GM19324 (cell line): ENCODE measurements around the gene DOCK9.

ENCODE experiments used
- ATAC-seq: cut with Tn5 transposase; IDR thresholded peaks from one replicate; pipeline ENCODE4 v1.9.1; 2021; ENCODE audit warnings: mild to moderate bottlenecking, moderate library complexity; ENCODE audit not compliant: unreplicated experiment, low FRiP score

DOCK9 gene

DNA sequence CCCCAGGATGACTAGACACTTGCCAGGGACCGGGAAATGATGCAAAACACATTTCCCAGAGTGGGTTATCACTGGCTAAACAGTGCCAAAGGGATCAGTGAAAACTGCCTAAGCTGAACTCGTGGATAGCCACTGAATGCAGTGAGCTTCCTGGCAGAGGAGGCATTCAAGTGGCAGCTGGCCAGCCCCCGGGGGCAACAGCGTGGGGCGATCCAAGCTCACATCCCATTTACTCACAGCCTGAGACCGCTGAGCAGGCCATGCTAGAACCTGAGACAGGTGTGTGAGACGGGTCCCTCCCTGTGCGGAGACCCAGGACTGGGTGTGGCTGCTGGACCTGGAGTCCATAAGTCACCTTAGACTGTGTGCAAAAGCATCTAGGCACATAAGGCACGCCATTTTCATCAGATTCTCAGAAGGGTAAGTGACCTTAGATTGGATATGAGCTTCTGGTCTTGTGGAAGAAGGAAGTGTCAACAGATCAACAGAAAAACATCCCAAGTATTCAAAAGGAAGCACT lies 173.5 kb downstream of the DOCK9 start:
- ATAC-seq: no peak

DNA sequence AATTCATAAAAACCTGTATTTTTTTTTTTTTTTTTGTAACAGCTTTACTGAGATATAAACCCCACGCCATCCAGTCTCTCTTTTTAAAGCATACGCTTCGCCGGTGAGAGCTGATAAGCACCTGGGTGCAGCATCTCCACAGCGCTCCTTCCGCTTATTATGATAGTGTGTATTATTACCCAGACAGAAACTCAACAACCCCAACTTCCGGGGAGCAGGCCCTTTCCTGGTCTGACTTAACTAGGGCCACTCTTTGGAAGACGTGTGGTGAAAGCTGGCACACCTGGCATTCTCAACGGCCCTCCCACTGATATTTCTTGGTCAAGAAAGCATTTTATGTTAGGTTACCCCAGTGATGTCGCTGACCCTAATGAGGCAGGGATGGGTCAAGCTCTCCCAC lies 173.9 kb downstream of the DOCK9 start:
- ATAC-seq: no peak

DNA sequence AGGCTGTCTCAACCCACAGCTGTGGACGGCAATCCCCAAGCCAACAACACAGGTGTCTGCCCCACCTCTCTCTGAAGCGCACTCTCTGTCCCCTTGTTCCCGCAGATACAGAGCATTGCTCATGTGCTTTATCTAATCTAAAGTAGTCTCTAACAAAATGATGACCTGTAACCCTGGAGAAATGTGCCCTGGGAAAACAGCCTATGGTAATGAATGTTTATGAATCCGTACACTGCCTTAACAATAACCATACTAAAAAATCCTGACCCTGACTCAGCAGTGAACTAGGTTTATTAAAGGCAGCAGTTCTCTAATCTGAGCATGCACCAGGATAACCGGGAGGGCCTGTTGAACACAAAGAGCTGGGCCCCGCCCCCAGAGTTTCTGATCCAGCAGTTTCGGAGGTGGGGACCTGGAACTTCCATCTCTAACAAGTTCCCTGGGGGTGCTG lies 174.7 kb downstream of the DOCK9 start:
- ATAC-seq: no peak

DNA sequence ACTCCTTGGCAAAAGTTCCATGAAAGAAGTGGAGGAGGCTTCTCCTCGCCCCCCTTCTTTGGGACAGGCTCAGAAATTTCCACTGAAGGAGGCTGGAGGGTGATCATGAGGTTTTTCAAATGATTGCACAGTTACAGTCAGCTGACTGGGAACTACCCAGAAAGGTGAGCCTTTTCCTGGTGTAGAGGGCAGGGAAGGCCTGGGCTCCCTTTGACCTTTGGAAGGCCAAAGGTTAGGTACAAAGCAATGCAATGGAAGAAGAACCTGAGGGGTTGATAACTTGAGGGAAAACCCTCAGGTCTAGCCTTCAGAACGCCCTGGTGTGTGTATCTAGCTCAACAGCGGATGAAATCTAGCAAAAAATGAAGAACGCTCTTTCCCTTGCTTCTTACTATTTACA lies 175.3 kb downstream of the DOCK9 start:
- no peak for ATAC-seq

DNA sequence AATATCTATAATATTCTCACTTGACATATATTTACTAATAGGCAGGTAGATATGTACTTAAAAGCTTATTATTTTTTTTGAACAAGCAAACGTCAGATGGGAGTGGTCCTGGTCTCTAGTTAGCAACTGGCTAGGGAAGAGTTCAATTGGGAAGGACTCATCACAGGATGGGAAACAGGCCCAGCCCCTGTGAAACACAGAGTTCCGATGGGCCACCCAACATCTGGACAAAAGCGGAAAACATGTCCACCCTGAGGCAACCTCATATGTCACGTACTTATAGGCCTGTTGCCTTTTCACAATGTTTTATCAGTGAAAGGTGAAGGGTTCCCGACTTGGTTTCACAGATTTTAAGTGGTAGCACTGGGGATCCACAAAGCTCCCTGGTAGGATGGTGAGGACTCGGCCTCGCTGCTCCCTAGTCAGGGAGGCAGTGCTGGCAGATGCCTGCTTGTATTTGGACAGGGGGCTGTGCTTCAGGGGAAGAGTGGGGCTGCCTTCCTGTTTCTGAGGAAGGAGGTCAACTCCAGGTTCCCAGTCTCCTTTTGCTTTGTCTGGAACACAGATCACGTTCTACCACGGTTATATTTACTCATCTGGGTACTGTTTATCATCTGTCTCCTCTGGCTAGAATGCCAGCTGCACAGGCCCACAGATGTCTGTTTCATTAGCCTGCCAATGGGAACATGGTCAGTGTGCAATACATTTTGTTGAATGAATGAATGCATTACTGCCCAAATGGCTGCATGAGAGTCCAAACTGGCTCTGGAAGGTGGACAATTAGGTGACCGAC lies 176.0 kb downstream of the DOCK9 start:
- ATAC-seq: no peak

DNA sequence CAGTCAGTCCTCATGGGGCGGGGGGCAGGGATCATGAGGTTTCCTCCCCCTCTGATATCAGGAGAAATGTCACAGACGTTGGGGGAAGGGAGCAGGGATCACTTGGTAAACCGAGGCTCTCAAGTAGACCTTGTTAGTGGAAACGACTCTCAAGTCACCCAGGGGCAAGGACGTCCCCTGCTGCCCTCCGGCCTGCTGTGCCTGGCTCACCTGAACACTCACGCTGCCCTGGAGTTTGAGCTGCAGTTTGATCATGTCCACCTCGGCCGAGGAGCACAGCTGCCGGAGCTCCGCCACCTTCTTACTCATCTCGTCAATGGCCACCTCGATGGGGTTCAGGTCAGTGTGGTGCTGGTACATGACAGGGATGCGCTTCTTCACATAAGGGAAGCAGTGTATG lies 177.8 kb downstream of the DOCK9 start:
- ATAC-seq: no peak

DNA sequence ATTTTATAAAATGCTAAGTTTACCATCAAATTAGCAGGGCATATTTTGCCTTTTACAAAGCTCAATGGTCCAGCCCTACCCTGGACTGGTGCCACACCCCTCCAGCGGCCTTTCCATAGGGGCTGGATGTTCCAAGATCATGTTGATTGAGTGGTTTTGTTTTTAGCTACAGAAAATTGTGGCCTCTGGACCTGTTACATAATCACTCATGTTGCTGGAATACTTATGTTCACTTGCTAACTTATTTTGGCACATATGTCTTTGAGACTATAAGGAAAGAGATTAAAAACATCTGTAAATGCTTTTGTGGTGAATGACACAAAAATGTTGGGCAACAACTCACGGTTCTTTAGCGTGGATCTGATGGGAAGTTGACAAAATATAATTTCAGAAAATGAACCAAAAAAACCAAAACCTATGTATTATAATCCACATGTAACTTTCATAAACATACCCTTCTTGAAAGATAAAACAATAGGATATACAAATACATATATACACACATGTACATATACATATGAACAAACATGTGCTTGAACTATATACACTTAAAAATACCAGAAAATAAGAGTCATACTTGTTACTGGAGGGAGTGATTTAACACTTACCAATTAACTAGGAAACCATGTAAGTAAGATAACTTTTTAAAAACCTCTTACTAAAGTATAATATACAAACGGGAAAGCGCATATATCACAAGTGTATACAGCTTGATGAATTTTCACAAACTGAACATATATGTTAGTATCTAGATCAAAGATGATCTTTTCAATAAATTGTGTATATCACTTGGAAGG lies 178.8 kb downstream of the DOCK9 start:
- ATAC-seq: no peak

DNA sequence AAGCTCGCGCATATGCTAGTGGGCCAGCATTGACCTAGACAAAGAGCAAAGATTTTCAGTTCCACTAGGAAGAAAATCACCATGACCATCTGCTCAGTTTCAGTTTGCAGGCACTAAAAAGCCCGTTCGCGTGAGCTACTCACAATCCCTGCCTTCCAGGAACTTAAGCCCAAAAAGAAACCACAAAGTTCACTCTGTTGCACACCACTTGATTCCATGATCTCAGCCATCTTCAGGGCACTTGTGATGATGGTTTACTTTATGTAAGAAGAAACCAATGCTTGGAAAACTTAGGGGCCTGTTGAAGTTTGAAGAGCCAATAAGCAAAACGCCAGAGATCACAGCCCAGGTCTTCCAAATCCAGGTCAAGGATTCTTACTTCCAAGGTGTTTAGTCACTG lies 180.4 kb downstream of the DOCK9 start:
- no peak for ATAC-seq

DNA sequence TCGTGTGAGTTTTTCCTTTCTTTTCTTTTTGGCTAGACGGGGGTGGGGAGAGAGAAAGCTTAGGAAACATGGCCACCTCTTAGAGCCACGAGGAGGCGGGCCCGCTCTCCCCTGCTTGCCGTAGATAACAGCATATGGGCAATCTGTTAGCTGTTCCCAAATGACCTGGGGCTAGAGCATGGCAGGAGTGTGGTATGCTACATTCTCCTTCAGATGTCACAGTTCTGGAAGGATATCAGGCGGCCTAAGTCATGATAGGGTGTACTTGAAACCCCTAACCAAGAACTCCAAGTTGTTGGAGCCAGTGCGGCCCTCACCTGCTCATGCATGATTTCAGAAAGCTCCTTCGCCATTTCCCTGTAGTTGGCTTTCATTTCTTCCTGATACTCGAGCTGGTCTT lies 181.1 kb downstream of the DOCK9 start:
- ATAC-seq: no peak

DNA sequence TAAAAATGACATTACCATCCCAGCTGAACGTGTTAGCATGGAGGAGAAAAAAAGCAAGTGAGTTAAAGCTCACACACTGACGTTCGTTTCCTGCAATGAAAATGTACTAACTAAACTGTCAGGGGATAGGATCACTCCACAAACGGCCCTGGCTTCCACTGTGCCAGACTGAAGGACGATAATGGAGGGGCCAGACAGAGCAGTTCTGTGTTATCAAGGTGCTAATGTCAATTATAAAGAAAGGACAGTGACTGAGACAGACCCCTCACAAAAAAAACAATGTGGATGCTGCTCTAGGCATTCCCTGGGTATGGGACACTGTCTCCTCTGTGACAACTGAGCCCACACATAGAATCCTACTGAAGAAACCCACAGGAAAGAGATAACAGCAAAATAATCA lies 181.7 kb downstream of the DOCK9 start:
- ATAC-seq: no peak

DNA sequence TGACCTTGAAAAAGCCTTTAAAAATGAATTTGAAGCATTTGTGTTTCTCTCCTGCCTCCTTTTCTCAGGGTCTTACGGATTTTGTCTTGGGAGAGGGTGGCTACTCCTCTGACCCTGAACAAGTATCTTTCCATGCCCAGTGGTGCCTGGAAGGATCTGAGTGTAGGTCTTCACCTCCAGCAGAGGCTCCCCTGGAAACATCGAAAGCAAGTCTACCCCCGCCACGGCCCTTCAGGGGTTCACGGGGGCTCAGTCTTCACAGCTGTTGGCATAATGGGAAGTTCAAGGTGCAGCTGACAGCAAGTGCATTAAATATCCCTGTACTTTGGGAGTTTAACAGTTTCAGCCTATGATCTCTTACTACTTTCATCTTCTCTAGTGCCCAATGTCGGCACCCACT lies 182.6 kb downstream of the DOCK9 start:
- no peak for ATAC-seq

DNA sequence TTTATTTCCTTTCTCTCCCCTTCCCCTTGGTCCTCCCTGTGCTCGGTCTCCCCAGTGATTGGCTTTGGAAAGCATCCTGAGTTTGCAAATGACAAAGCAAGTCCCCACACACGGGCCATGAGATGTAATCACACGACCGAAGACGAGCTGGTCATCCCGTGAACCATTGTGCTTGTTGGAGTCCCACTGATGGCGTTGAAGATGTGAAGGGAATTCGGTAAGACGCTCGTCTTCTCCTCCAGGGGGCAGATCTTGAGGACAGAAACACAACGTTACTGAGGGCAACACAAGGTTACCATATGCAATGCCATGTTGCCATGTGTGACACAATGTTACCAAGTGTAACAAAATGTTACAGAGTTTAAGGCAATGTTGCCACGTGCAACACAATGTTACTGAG lies 183.4 kb downstream of the DOCK9 start:
- no peak for ATAC-seq

DNA sequence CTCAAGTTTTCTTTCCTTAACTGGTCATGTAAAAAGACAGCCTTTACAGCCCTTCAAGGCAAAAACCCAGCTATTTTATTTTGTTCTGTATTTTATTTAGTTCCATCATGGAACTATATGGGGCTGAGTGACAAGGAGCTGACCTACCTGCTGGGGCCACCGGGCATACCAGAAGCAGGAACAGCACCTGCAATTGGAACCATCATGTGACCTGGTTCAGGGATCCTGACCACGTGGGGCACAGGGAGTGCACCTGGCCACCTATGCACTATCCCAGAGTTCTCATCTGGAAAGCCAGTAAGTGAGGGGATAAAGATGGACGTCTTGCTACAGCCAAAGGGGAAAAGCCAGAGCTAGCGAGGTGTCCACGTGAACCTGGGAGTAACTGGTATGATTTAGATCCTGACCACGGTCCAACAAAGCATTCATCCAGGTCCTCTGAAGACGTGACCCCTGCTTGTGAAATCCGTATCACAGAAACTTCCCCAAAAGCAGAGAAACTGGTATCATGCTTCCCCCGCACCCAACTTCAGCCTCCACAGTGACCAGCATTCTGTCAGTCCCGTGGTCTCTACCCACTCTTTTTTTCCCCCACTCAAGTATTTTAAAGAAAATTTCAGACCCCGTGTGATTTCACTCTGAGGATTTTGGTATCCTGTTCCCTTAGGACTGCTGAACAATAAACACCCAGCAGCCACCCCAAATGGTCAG lies 184.9 kb downstream of the DOCK9 start:
- ATAC-seq: no peak

DNA sequence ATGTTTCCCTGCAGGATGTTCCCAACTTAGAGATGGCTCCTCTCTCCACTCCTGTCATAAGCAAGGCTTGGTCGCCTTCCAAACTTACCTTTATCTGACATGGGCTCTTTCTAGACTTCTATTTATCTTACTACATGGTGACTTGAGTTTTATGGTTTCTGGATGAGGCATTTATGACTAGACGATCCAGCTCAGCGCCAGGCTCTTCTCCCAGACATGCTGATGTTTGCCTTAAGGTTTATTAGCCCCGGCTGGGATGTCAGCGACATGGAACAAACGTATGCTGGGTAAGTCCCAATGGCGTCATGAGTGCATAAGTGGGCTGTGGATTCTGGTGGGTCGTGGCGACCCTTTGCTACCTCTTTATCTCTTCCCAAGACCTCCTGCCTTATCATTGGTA lies 185.5 kb downstream of the DOCK9 start:
- no peak for ATAC-seq

DNA sequence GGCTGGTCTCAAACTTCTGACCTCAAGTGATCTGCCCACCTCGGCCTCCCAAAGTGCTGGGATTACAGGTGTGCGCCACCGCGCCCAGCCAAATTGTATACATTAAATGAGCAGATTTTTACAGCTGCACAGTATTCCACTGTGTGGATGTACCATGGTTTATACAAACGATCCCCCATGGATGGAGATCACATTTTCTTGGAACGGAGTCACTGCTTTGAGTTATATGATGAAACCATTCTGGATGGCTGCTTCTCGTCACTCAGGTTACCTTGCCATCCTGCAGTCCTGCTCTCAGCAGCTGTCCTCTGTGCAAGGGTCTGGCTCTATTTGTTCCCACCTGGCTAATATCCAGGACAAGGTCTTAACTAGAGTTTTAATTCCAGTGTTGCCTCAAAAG lies 186.3 kb downstream of the DOCK9 start:
- no peak for ATAC-seq

DNA sequence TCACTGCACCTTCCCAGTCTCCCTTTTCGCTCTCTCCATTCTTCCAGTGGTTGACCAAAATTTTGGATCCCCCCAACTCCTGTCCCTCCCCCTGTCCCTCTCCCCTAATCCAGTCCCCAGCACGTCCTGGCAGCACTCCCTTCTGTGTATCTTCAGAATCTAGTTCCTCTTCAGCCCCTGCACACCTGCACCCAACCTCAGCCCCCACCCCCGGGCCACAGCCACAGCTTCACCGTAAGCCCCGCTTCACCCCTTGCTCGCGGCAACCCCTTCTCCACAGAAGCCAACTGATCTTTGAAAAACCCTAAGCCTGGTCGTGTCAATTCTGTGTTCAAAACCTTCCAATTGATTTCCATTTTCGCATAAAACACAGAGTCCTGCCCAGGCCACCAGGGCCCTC lies 189.9 kb downstream of the DOCK9 start:
- ATAC-seq: no peak

DNA sequence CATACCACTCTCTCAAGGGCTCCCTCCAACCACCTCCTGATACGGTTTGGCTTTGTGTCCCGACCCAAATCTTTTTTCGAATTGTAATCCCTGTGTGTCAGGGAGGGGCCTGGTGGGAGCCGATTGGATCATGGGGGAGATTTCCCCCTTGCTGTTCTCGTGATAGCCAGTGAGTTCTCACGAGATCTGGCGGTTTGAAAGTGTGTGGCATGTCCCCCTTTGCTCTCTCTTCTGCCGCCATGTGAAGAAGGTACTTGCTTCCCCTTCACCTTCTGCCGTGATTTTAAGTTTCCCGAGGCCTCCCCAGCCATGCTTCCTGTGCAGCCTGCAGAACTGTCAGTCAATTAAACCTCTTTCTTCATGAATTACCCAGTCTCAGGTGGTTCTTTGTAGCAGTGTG lies 190.7 kb downstream of the DOCK9 start:
- no peak for ATAC-seq

DNA sequence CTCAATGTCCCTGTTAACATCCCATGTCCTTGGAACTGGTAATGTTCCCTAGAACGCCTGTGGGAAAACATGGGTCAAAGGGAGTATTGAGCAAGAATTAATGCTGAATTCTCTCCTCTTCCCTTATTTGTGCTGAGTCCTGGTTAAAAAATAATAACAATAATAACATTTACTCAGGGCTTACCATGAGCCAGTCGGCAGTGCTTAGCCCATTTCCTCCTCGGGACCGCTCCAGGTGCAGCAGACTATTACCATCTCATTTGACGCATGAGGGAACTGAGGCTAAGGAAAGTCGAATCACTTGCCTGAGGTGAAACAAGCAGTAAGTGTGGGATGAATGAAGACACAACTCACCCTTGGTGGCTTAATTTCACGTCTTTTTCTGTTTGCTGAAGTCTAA lies 191.8 kb downstream of the DOCK9 start:
- no peak for ATAC-seq

DNA sequence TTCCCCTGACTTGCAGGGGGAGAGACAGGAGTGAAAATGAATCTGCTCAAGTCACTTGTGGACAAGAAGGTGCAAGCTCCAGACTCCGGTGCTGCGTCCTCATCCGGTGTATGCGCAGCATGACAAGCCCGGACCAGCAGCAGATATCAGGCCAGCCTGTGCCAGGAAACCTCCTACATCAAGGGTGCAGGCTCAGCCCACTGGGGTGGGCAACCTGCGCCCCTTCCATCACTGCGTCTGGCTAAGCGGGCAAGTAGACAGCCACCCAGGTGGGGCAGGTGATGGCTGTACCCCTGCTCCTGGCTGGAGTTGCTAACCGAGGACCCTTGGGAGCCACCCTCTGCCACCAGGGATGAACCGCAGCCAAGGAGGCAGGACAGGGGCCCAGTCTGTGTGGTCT lies 192.5 kb downstream of the DOCK9 start:
- no peak for ATAC-seq

DNA sequence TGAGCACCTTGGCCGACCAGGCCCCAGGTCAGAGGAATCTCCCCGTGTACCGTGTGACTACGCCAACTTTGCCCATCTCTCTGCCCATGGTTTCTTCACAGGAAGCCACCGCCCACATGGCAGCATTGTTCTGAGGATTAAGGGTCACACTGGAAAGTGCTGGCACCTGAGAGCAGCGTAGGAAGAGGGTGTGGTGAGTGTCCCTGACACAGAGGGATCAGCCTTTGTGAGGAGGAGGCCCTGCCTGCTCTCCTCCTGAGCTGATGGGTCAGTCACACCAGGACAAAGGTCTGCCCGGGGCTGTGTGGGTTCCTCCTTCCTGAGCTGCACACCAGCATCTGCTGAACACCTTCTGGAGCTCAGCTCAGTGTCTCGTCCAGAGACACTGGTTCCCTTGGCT lies 193.2 kb downstream of the DOCK9 start:
- no peak for ATAC-seq

DNA sequence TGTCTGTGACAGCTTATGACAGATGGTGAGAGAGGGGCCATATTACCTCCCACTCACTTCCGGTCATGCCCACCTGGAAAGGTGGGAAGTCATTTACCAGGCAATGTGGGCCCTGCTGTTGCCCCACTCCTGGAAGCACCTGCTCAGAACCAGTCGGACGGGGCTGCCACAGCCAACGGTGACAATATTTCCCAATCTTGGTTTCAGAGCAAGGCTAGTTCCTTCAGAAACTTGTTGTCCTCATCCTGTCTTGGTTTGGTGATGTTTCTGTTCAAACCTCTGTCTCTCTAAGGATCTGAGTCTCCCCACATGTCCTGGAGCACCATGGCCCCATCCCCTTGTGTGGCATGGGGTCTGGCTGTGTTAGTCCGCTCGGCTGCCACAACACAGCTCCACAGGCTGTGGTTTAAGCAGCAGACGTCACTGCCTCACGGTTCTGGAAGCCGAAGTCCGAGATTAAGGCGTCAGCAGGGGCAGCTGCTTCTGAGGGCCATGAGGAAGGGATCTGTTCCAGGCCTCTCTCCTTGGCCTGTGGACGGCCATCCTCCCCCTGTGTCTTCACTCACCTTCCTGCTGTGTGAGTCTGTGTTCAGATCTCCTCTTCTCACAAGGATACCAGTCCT lies 193.9 kb downstream of the DOCK9 start:
- no peak for ATAC-seq
